SK-N-SH (cell line): ENCODE measurements around the gene C6orf89. TPM values are rescaled to one million over a fixed set of nuclear protein-coding genes. Genes with fewer than 3 reads are reported as not detected.

Experiments
- CTCF ChIA-PET: fragments of 300-600, 350-600 bp; formaldehyde crosslinking; extraction: SDS; loops from one replicate; lab custom pipeline; 2021; lab: Yijun Ruan, JAX
- POLR2A ChIA-PET: fragments of 350-600 bp; sonication (Branson Sonifier 250); formaldehyde crosslinking; extraction: SDS; loops from one replicate; lab custom pipeline; 2020; ENCODE audit warnings: antibody characterized with exemption, inconsistent platforms; lab: Yijun Ruan, JAX
- DNase-seq: peaks from one replicate; pipeline ENCODE4 v3.0.0; 2012
- H2AFZ ChIP-seq: fragments of 200-600 bp; sonication (generic); 2 replicates; pipeline ENCODE4 v1.8.1; 2016; ENCODE audit warnings: antibody characterized with exemption, mild to moderate bottlenecking, low read depth
- H3F3A ChIP-seq: fragments of 200-600 bp; sonication (generic); replicated peaks from 2 replicates; pipeline ENCODE3; 2016; ENCODE audit warnings: antibody characterized with exemption, mild to moderate bottlenecking; ENCODE audit not compliant: insufficient read depth
- H3K27ac ChIP-seq, 2 experiments: fragments of 200-500 bp in 1 of 2; fragments of 200-600 bp in 1 of 2; sonication (Bioruptor generic) in 1 of 2; sonication (generic), shearing (Covaris generic) in 1 of 2; 2 replicates each; pipeline versions ENCODE4 v1.5.1 to v1.6.1; 2014 to 2016; ENCODE audit warnings: low read depth in 2 of 2, inconsistent platforms in 1 of 2, low read length in 1 of 2, mild to moderate bottlenecking in 1 of 2, mixed read lengths in 1 of 2
- H3K27me3 ChIP-seq: fragments of 200-600 bp; sonication (generic), shearing (Covaris generic); 2 replicates; pipeline ENCODE4 v1.6.1; 2016; ENCODE audit warnings: mixed run types; ENCODE audit not compliant: insufficient read depth
- H3K36me3 ChIP-seq, 2 experiments: fragments of 200-500 bp in 1 of 2; fragments of 200-600 bp in 1 of 2; sonication (Bioruptor generic) in 1 of 2; sonication (generic) in 1 of 2; replicated peaks in 1 of 2; 2 replicates each; pipeline versions ENCODE3 to v1.5.1; 2014 to 2016; ENCODE audit warnings: low read length in 1 of 2, mild to moderate bottlenecking in 1 of 2; ENCODE audit not compliant: insufficient read depth in 2 of 2, control insufficient read depth in 1 of 2
- H3K4me1 ChIP-seq, 2 experiments: fragments of 200-500 bp in 1 of 2; fragments of 200-600 bp in 1 of 2; sonication (Bioruptor generic) in 1 of 2; sonication (generic), shearing (Covaris generic) in 1 of 2; 2 replicates each; pipeline versions ENCODE4 v1.5.1 to v1.6.1; 2014 to 2016; ENCODE audit warnings: low read depth in 1 of 2, low read length in 1 of 2, mixed run types in 1 of 2; ENCODE audit not compliant: insufficient read depth in 2 of 2, control insufficient read depth in 1 of 2
- H3K4me2 ChIP-seq: fragments of 200-600 bp; sonication (generic), shearing (Covaris generic); 2 replicates; pipeline ENCODE4 v1.6.1; 2017; ENCODE audit warnings: mixed run types
- H3K4me3 ChIP-seq, 2 experiments: fragments of 200-500 bp in 1 of 2; fragments of 200-600 bp in 1 of 2; sonication (Bioruptor generic) in 1 of 2; sonication (generic), shearing (Covaris generic) in 1 of 2; 2 replicates each; pipeline versions ENCODE4 v1.5.1 to v1.8.1; 2014 to 2016; ENCODE audit warnings: low read depth in 2 of 2, inconsistent platforms in 1 of 2, low read length in 1 of 2, mild to moderate bottlenecking in 1 of 2, mixed read lengths in 1 of 2, moderate library complexity in 1 of 2
- H3K79me2 ChIP-seq: fragments of 200-600 bp; sonication (generic); 2 replicates; pipeline ENCODE4 v1.8.1; 2017; ENCODE audit warnings: mild to moderate bottlenecking; ENCODE audit not compliant: insufficient read depth
- H3K9ac ChIP-seq: fragments of 200-600 bp; sonication (generic); 2 replicates; pipeline ENCODE4 v1.6.1; 2017; ENCODE audit warnings: mixed run types
- H3K9me2 ChIP-seq: fragments of 200-600 bp; sonication (generic); 2 replicates; pipeline ENCODE4 v1.6.1; 2017; ENCODE audit warnings: mixed run types
- H3K9me3 ChIP-seq: fragments of 200-600 bp; sonication (generic); 2 replicates; pipeline ENCODE4 v1.6.1; 2017; ENCODE audit warnings: mixed run types, mild to moderate bottlenecking, moderate library complexity
- H4K20me1 ChIP-seq: fragments of 200-600 bp; sonication (generic); 2 replicates; pipeline ENCODE4 v1.6.1; 2017; ENCODE audit warnings: mild to moderate bottlenecking, mixed run types; ENCODE audit not compliant: insufficient read depth
- EP300 ChIP-seq, 2 experiments: IDR thresholded peaks; 2 replicates each; pipeline versions ENCODE4 v1.4.0 to v1.6.1; 2012; ENCODE audit warnings: borderline replicate concordance in 1 of 2, low read depth in 1 of 2, low read length in 1 of 2
- EZH2phosphoT487 ChIP-seq: fragments of 200-600 bp; sonication (generic); IDR thresholded peaks from 2 replicates; pipeline ENCODE4 v1.6.1; 2017; ENCODE audit warnings: low read depth, mixed run types, mild to moderate bottlenecking, antibody characterized with exemption, moderate library complexity, borderline replicate concordance
- FOSL2 ChIP-seq: IDR thresholded peaks from 2 replicates; pipeline ENCODE4 v1.4.0; 2012; ENCODE audit warnings: low read depth, mild to moderate bottlenecking, moderate library complexity, borderline replicate concordance
- GABPA ChIP-seq: IDR thresholded peaks from 2 replicates; pipeline ENCODE4 v1.4.0; 2012; ENCODE audit warnings: low read depth, mild to moderate bottlenecking
- GATA2 ChIP-seq: sonication (generic); formaldehyde crosslinking; IDR thresholded peaks from 2 replicates; pipeline ENCODE4 v1.5.0; 2020; ENCODE audit warnings: mild to moderate bottlenecking, missing genetic modification reagents
- JUND ChIP-seq: IDR thresholded peaks from 2 replicates; pipeline ENCODE4 v1.4.0; 2012
- MEF2A ChIP-seq: IDR thresholded peaks from 2 replicates; pipeline ENCODE4 v1.4.0; 2012; ENCODE audit warnings: low read depth, borderline replicate concordance
- MXI1 ChIP-seq: IDR thresholded peaks from 2 replicates; pipeline ENCODE4 v1.6.1; 2012; ENCODE audit warnings: mild to moderate bottlenecking, low read depth, low read length, improper control_type of control experiment
- NFIC ChIP-seq: IDR thresholded peaks from 2 replicates; pipeline ENCODE4 v1.4.0; 2012; ENCODE audit warnings: borderline replicate concordance
- NRF1 ChIP-seq: IDR thresholded peaks from 2 replicates; pipeline ENCODE4 v1.6.1; 2012; ENCODE audit warnings: low read depth, mild to moderate bottlenecking, low read length
- RXRA ChIP-seq: IDR thresholded peaks from 2 replicates; pipeline ENCODE4 v1.4.0; 2012; ENCODE audit warnings: low read depth, mild to moderate bottlenecking, borderline replicate concordance
- SIN3A ChIP-seq: IDR thresholded peaks from 2 replicates; pipeline ENCODE4 v1.6.1; 2012; ENCODE audit warnings: low read depth, mild to moderate bottlenecking, low read length, moderate library complexity, borderline replicate concordance
- SMC3 ChIP-seq: IDR thresholded peaks from 2 replicates; pipeline ENCODE4 v1.6.1; 2012; ENCODE audit warnings: low read depth, low read length, improper control_type of control experiment
- TAF1 ChIP-seq: IDR thresholded peaks from 2 replicates; pipeline ENCODE4 v1.6.1; 2012; ENCODE audit warnings: low read depth, mild to moderate bottlenecking, low read length, moderate library complexity, borderline replicate concordance
- YY1 ChIP-seq: IDR thresholded peaks from 2 replicates; pipeline ENCODE4 v1.4.0; 2012; ENCODE audit warnings: low read depth, mild to moderate bottlenecking
- WGBS: methylation state at CpG from one replicate; pipeline ENCODE4 v1.1.6; 2017; ENCODE audit warnings: low lambda C conversion rate; 5-methylcytosine and 5-hydroxymethylcytosine counted together
- polyA plus RNA-seq, 3 experiments: library from polyadenylated mRNA; depleted of rRNA; stranded (reverse); fragments of >200 nt; gene quantifications; 2 replicates each; pipeline ENCODE4 v1.2.3, GENCODE V29; 2012
- TF ChIP-seq, protein P1 (sequence below): IDR thresholded peaks from 2 replicates; pipeline ENCODE4 v1.4.0; 2012; ENCODE audit warnings: low read depth
- TF ChIP-seq, protein P2 (sequence below): fragments of 150-350 bp; IDR thresholded peaks from 2 replicates; pipeline ENCODE4 v1.6.1; 2017; ENCODE audit warnings: antibody characterized with exemption, low read length, low read depth, borderline replicate concordance
- TF ChIP-seq, protein P3 (sequence below): IDR thresholded peaks from 2 replicates; pipeline ENCODE4; 2012
- TF ChIP-seq, protein P4 (sequence below): fragments of 150-350 bp; IDR thresholded peaks from 2 replicates; pipeline ENCODE4 v1.6.1; 2016; ENCODE audit warnings: mild to moderate bottlenecking, low read depth, low read length
- TF ChIP-seq, protein P5 (sequence below): fragments of 200-600 bp; sonication (generic); IDR thresholded peaks from 2 replicates; pipeline ENCODE4 v1.6.1; 2017; ENCODE audit warnings: antibody characterized with exemption, mild to moderate bottlenecking, moderate library complexity
- TF ChIP-seq, protein P6 (sequence below): IDR thresholded peaks from 2 replicates; pipeline ENCODE4 v1.6.1; 2012; ENCODE audit warnings: mild to moderate bottlenecking, low read depth, low read length, moderate library complexity
- TF ChIP-seq, protein P7 (sequence below): IDR thresholded peaks from 2 replicates; pipeline ENCODE4 v1.4.0; 2012; ENCODE audit warnings: low read depth, borderline replicate concordance

The C6orf89 gene
- polyA plus RNA-seq, 1 of the 3 experiments (the other 2 are of a cell fraction), result 20.4 TPM

DNA sequence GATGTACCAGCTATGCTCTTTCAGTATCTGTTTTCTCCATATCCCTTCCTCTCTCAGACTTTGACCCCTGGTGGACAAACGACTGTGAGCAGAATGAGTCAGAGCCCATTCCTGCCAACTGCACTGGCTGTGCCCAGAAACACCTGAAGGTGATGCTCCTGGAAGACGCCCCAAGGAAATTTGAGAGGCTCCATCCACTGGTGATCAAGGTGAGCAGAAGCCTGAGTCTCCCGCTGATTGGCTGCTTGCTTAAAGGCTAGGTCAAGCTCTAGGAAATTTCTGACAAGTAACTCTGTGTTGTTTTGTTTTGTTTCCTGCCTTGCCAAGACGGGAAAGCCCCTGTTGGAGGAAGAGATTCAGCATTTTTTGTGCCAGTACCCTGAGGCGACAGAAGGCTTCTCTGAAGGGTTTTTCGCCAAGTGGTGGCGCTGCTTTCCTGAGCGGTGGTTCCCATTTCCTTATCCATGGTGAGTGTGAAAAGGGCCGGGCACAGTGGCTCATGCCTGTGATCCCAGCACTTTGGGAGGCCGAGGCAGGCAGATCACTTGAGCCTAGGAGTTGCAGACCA, 28.6 kb downstream of the C6orf89 start:
- Histone ChIP-seq H4K20me1 (peaks cover 18% of the 10 kb centered on the region), H3K9ac (no peak overlapping the region), H2AFZ (no peak overlapping the region), H3K27ac (no peak overlapping the region), H3K9me3 (no peaks in the 10 kb centered on the region), H3K4me2 (0 out of 2 replicates have a peak overlapping the region, but pooled peaks have one; percentile 48), H3K36me3 (peaks cover 28 to 35% of the 10 kb centered on the region in 2 experiments), H3K27me3 (no peaks in the 10 kb centered on the region), H3K4me3 (no peak overlapping the region), H3K79me2 (no peaks in the 10 kb centered on the region), H3K4me1 (peaks cover 0 to 25% of the 10 kb centered on the region in 2 experiments; a peak in 2 of 4 replicates), H3K9me2 (no peaks in the 10 kb centered on the region), H3F3A (peaks cover 20% of the 10 kb centered on the region)
- no peak for DNase-seq
- ChIA-PET CTCF (interaction anchor here (1.3 to 2.5 kb wide), 3 partner anchors 28 to 136 kb away, joined by 4 to 8 read pairs (median 7); partner anchors contain the start of gene C6orf89), POLR2A (no interaction called here)
- WGBS, result 60% methylated on average over 8 of the region's 10 CpGs
- TF ChIP-seq EP300 (IDR thresholded peaks at IDR 0.05; ENCODE audit: borderline replicate concordance in 1 of 2, low read depth in 1 of 2, low read length in 1 of 2) (no peak), EZH2phosphoT487 (no peak), NFIC (peak; percentile 37; the same call in 1 of the 2 replicates), MXI1 (no peak), TAF1 (no peak), SMC3 (no peak), NRF1 (no peak), SIN3A (no peak), YY1 (no peak), GATA2 (CRISPR knock-in tag) (no peak), JUND (peak; percentile 58; the same call in 1 of the 2 replicates), RXRA (peak; percentile 19; the same call in 1 of the 2 replicates), FOSL2 (peak; percentile 66; the same call in 1 of the 2 replicates), GABPA (no peak), MEF2A (no peak)
- TF ChIP-seq, protein P1, sequence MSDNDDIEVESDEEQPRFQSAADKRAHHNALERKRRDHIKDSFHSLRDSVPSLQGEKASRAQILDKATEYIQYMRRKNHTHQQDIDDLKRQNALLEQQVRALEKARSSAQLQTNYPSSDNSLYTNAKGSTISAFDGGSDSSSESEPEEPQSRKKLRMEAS, result no peak
- TF ChIP-seq, protein P2, sequence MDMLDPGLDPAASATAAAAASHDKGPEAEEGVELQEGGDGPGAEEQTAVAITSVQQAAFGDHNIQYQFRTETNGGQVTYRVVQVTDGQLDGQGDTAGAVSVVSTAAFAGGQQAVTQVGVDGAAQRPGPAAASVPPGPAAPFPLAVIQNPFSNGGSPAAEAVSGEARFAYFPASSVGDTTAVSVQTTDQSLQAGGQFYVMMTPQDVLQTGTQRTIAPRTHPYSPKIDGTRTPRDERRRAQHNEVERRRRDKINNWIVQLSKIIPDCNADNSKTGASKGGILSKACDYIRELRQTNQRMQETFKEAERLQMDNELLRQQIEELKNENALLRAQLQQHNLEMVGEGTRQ, result no peak
- TF ChIP-seq, protein P3, sequence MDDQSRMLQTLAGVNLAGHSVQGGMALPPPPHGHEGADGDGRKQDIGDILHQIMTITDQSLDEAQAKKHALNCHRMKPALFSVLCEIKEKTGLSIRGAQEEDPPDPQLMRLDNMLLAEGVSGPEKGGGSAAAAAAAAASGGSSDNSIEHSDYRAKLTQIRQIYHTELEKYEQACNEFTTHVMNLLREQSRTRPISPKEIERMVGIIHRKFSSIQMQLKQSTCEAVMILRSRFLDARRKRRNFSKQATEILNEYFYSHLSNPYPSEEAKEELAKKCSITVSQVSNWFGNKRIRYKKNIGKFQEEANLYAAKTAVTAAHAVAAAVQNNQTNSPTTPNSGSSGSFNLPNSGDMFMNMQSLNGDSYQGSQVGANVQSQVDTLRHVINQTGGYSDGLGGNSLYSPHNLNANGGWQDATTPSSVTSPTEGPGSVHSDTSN, result no peak
- TF ChIP-seq, protein P4, sequence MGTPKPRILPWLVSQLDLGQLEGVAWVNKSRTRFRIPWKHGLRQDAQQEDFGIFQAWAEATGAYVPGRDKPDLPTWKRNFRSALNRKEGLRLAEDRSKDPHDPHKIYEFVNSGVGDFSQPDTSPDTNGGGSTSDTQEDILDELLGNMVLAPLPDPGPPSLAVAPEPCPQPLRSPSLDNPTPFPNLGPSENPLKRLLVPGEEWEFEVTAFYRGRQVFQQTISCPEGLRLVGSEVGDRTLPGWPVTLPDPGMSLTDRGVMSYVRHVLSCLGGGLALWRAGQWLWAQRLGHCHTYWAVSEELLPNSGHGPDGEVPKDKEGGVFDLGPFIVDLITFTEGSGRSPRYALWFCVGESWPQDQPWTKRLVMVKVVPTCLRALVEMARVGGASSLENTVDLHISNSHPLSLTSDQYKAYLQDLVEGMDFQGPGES, result no peak
- TF ChIP-seq, protein P5, sequence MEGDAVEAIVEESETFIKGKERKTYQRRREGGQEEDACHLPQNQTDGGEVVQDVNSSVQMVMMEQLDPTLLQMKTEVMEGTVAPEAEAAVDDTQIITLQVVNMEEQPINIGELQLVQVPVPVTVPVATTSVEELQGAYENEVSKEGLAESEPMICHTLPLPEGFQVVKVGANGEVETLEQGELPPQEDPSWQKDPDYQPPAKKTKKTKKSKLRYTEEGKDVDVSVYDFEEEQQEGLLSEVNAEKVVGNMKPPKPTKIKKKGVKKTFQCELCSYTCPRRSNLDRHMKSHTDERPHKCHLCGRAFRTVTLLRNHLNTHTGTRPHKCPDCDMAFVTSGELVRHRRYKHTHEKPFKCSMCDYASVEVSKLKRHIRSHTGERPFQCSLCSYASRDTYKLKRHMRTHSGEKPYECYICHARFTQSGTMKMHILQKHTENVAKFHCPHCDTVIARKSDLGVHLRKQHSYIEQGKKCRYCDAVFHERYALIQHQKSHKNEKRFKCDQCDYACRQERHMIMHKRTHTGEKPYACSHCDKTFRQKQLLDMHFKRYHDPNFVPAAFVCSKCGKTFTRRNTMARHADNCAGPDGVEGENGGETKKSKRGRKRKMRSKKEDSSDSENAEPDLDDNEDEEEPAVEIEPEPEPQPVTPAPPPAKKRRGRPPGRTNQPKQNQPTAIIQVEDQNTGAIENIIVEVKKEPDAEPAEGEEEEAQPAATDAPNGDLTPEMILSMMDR, result peak; percentile 55
- TF ChIP-seq, protein P6, sequence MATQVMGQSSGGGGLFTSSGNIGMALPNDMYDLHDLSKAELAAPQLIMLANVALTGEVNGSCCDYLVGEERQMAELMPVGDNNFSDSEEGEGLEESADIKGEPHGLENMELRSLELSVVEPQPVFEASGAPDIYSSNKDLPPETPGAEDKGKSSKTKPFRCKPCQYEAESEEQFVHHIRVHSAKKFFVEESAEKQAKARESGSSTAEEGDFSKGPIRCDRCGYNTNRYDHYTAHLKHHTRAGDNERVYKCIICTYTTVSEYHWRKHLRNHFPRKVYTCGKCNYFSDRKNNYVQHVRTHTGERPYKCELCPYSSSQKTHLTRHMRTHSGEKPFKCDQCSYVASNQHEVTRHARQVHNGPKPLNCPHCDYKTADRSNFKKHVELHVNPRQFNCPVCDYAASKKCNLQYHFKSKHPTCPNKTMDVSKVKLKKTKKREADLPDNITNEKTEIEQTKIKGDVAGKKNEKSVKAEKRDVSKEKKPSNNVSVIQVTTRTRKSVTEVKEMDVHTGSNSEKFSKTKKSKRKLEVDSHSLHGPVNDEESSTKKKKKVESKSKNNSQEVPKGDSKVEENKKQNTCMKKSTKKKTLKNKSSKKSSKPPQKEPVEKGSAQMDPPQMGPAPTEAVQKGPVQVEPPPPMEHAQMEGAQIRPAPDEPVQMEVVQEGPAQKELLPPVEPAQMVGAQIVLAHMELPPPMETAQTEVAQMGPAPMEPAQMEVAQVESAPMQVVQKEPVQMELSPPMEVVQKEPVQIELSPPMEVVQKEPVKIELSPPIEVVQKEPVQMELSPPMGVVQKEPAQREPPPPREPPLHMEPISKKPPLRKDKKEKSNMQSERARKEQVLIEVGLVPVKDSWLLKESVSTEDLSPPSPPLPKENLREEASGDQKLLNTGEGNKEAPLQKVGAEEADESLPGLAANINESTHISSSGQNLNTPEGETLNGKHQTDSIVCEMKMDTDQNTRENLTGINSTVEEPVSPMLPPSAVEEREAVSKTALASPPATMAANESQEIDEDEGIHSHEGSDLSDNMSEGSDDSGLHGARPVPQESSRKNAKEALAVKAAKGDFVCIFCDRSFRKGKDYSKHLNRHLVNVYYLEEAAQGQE, result no peak
- TF ChIP-seq, protein P7, sequence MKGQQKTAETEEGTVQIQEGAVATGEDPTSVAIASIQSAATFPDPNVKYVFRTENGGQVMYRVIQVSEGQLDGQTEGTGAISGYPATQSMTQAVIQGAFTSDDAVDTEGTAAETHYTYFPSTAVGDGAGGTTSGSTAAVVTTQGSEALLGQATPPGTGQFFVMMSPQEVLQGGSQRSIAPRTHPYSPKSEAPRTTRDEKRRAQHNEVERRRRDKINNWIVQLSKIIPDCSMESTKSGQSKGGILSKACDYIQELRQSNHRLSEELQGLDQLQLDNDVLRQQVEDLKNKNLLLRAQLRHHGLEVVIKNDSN, result no peak
